Measurements from ENCODE around the gene SERPINB1.

DNA sequence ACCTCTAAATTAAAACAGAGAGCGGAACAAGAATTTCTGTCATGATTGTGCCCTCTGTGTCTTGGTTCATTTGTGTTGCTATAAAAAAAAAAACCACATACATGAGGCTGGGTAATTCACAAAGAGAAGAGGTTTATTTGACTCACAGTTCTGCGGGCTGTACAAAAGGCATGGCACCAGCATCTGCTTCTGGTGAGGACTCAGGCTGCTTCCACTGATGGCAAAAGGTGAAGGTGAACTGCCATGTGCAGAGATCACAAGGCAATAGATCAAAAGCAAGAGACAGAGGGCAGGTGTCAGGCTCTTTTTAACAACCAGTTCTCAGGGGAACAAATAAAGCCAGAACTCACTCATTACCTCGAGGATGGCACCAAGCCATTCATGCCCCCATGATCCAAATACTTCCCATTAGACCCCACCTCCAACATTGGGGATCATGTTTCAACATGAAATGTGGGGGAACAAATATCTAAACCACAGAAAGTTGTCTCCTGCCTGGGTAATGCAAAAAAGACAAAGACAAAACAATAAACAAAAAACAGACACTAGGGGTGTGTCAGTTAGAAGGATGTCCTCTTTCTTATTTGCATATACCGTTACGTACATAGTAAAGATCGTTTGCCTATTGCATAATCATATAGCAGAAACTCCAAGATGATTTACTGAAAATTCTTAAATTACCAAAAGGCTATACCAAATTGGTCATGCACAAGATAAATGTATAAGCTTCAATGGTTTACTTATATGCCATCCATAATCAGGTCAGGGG is 44.5 kb upstream of the SERPINB1 start:
- TF ChIP-seq POLR2A (IDR thresholded peaks at IDR 0.05; ENCODE audit: low read depth, low read length) (no peak), POLR2AphosphoS5 (IDR thresholded peaks at IDR 0.05; ENCODE audit: low read depth, low read length) (no peak)
